Calu3 (cell line): ENCODE results near the gene MED12. TPM values are rescaled to one million over a fixed set of nuclear protein-coding genes. Genes with fewer than 3 reads are reported as not detected.
A peak's percentile ranks its signal among the peaks of the same experiment; 100 is the strongest.

Source experiments
- BruUV-seq: library from RNA; stranded (reverse); fragments of 400-500 nt; replicated peaks from 2 replicates; lab custom pipeline; 2021; lab: Mats Ljungman, UMichigan
- CTCF ChIA-PET: fragments of 300-600 bp; sonication (Branson Sonifier 250); formaldehyde crosslinking; loops from one replicate; lab custom pipeline; 2022; ENCODE audit warnings: antibody characterized with exemption; lab: Charles Lee
- DNase-seq: peaks from one replicate; pipeline ENCODE4 v3.0.0; 2022
- H3K27ac Mint-ChIP-seq: one replicate; pipeline ENCODE4 v1.8.0; 2022; ENCODE audit warnings: mixed read lengths; ENCODE audit not compliant: unreplicated experiment
- H3K27me3 Mint-ChIP-seq: one replicate; pipeline ENCODE4 v1.8.0; 2022; ENCODE audit warnings: mixed read lengths; ENCODE audit not compliant: unreplicated experiment
- H3K36me3 Mint-ChIP-seq: one replicate; pipeline ENCODE4 v1.8.0; 2022; ENCODE audit warnings: mild to moderate bottlenecking, moderate library complexity, mixed read lengths; ENCODE audit not compliant: insufficient read depth, unreplicated experiment
- H3K4me1 Mint-ChIP-seq: one replicate; pipeline ENCODE4 v1.8.0; 2022; ENCODE audit warnings: mild to moderate bottlenecking, low read depth, mixed read lengths; ENCODE audit not compliant: unreplicated experiment
- H3K4me3 Mint-ChIP-seq: one replicate; pipeline ENCODE4 v1.8.0; 2022; ENCODE audit warnings: mild to moderate bottlenecking, low read depth, moderate library complexity, mixed read lengths; ENCODE audit not compliant: unreplicated experiment
- H3K9me3 Mint-ChIP-seq: one replicate; pipeline ENCODE4 v1.8.0; 2022; ENCODE audit warnings: low read depth, mixed read lengths; ENCODE audit not compliant: unreplicated experiment
- CTCF ChIP-seq: fragments of 200-600 bp; IDR thresholded peaks from one replicate; pipeline ENCODE4 v1.8.0; 2022; ENCODE audit warnings: antibody characterized with exemption; ENCODE audit not compliant: unreplicated experiment
- intact Hi-C: fragments of 100-400 bp; cut with micrococcal nuclease; formaldehyde crosslinking; loops from one replicate; pipeline ENCODE4 v1.10.0; 2022; ENCODE audit not compliant: unreplicated experiment
- total RNA-seq: library from RNA; stranded (reverse); gene quantifications from 2 replicates; pipeline ENCODE4 v1.2.3, GENCODE V29; 2022

MED12 gene
- total RNA-seq, 1 experiment from 2014 or later = 56.2 TPM

GRCh38 chrX:71095555-71095980 lies 22.8 kb upstream of the MED12 start, which contains the start of gene FOXO4:
FOXO4 (plus strand) TSS chrX:71095851; CDS start chrX:71096529, 678 bp downstream.
- Mint-ChIP-seq H3K36me3 (peaks cover 20% of the 10 kb centered on the region), H3K4me1 (no peaks in the 10 kb centered on the region), H3K27me3 (no peaks in the 10 kb centered on the region), H3K27ac (peak within 1 kb of the TSS; percentile 77), H3K4me3 (peak within 1 kb of the TSS; percentile 92), H3K9me3 (no peaks in the 10 kb centered on the region)
- intact Hi-C loops = loop anchor here (5.0 kb wide), 1 partner anchor 82 kb away; no protein-coding TSS in a partner anchor
- no TSS peak for BruUV-seq
- DNase-seq = peak; percentile 87
- CTCF ChIA-PET = no interaction called here
- no peak for TF ChIP-seq CTCF

DNA sequence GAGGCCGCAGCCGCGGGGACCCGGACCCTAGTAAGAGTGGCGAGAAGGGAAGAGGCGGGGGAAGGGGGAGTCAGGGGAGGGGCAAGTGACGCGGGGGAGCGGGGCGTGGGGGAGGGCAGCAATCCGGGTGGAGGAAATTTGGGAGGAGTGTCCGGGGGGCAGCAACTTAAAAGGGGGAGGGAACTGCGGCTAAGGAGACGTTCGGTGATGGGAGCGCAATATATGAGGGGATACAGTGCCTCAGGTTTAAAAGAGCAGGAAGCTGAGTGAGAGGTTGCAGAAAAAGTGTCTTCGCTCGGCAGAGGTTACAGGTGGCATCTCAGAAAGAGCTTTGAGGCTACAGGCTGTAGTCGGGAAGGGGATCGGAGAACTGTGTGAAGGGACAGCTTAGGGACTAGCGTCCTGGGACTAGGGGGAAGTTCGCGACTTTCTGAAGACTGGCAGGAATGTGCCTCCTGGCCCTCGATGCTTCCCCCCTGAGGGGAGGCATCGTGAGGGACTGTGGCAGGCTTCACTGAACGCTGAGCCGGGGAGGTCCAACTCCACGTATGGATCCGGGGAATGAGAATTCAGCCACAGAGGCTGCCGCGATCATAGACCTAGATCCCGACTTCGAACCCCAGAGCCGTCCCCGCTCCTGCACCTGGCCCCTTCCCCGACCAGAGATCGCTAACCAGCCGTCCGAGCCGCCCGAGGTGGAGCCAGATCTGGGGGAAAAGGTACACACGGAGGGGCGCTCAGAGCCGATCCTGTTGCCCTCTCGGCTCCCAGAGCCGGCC lies 22.2 kb upstream of the MED12 start:
- no TSS peak for BruUV-seq
- Mint-ChIP-seq H3K9me3 (no peaks in the 10 kb centered on the region), H3K36me3 (peaks cover 20% of the 10 kb centered on the region), H3K27ac (peak overlapping the region; percentile 77), H3K4me3 (peak overlapping the region; percentile 92), H3K27me3 (no peaks in the 10 kb centered on the region), H3K4me1 (no peaks in the 10 kb centered on the region)
- intact Hi-C loops = loop anchor here (5.0 kb wide), 1 partner anchor 81 kb away; no protein-coding TSS in a partner anchor
- TF ChIP-seq CTCF = no peak
- DNase-seq = peak; percentile 6
- CTCF ChIA-PET = no interaction called here

DNA sequence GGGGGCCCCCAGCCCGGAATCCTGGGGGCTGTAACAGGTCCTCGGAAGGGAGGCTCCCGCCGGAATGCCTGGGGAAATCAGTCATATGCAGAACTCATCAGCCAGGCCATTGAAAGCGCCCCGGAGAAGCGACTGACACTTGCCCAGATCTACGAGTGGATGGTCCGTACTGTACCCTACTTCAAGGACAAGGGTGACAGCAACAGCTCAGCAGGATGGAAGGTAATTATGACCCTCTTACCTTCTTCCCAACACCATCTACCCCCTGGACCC lies 21.7 kb upstream of the MED12 start:
- CTCF ChIA-PET = no interaction called here
- H3K27ac Mint-ChIP-seq = no peak overlapping the region
- intact Hi-C loops = loop anchor here (5.0 kb wide), 1 partner anchor 81 kb away; no protein-coding TSS in a partner anchor
- H3K4me3 Mint-ChIP-seq = peak overlapping the region; percentile 92
- no TSS peak for BruUV-seq
- no peaks in the 10 kb centered on the region for H3K4me1 Mint-ChIP-seq
- no peaks in the 10 kb centered on the region for H3K27me3 Mint-ChIP-seq
- TF ChIP-seq CTCF = no peak
- H3K9me3 Mint-ChIP-seq = no peaks in the 10 kb centered on the region
- peaks cover 20% of the 10 kb centered on the region for H3K36me3 Mint-ChIP-seq
- DNase-seq = no peak

DNA sequence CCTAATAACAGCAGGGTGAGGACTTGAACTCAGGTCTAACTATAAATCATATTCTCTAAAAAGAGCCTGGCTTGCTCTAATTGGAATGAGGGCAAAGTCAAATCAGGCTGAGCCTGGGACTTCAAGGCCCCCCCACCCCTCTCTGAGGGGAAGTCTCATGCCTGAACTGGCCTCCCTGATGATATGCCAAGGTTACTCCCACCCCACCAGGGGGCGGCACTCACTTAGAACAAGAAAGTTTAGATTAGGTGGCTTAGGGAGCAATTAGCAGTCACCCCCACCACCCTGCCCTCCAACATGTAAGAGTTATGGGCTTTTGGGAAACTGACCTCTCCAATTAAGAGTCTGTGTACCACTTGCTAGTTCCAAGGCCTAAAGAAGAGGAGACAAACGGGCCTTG lies 20.1 kb upstream of the MED12 start:
- H3K27me3 Mint-ChIP-seq = no peaks in the 10 kb centered on the region
- peak; percentile 59 for DNase-seq
- H3K4me1 Mint-ChIP-seq = no peaks in the 10 kb centered on the region
- TF ChIP-seq CTCF = peak; percentile 51
- intact Hi-C loops = loop anchor here (5.0 kb wide), 1 partner anchor 79 kb away; no protein-coding TSS in a partner anchor
- no peak overlapping the region for H3K27ac Mint-ChIP-seq
- no peaks in the 10 kb centered on the region for H3K9me3 Mint-ChIP-seq
- CTCF ChIA-PET = no interaction called here
- no TSS peak for BruUV-seq
- no peak overlapping the region for H3K4me3 Mint-ChIP-seq
- peaks cover 20% of the 10 kb centered on the region for H3K36me3 Mint-ChIP-seq
